ENCODE measurements around the gene HIGD1B. TPM values are rescaled to one million over a fixed set of nuclear protein-coding genes. Genes with fewer than 3 reads are reported as not detected.

HIGD1B gene
- total and polyA plus RNA-seq, 3 donors from 2014 or later = 0.81 to 2.6 TPM; not detected in 1

DNA sequence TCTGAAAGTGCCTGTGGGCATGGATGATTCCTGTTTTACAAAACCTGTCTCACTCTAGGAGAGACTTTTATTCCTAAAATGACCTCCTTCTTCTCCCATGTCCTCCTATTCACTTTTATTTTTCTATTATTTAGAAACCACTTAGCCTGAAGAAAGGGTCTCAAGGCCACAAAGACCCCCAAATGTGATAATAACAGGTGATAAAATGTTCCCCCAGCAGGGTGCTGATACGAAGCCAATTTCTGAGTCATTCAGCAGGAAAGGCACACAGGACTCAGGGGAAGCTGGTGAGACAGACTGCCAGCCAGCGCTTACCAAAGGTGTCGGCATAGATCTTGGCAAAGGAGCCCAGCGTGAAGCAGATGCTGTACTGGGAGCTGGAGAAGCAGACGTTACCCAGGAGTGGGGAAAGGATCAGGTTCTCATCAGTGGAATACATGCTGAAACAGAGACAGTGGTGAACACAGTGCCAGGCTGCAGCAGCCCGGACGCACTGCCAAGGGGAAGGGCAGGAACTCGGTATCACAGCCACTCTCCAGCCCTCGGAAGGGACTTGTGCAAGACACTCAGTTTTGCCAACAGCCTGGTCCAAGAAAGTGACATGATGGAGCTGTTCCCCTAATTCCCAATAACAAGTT is 24.6 kb downstream of the HIGD1B start:
- H3K4me1 ChIP-seq = no peaks in the 10 kb centered on the region
- no peak for TF ChIP-seq POLR2A (IDR thresholded peaks at IDR 0.05)
- TF ChIP-seq, protein P1, sequence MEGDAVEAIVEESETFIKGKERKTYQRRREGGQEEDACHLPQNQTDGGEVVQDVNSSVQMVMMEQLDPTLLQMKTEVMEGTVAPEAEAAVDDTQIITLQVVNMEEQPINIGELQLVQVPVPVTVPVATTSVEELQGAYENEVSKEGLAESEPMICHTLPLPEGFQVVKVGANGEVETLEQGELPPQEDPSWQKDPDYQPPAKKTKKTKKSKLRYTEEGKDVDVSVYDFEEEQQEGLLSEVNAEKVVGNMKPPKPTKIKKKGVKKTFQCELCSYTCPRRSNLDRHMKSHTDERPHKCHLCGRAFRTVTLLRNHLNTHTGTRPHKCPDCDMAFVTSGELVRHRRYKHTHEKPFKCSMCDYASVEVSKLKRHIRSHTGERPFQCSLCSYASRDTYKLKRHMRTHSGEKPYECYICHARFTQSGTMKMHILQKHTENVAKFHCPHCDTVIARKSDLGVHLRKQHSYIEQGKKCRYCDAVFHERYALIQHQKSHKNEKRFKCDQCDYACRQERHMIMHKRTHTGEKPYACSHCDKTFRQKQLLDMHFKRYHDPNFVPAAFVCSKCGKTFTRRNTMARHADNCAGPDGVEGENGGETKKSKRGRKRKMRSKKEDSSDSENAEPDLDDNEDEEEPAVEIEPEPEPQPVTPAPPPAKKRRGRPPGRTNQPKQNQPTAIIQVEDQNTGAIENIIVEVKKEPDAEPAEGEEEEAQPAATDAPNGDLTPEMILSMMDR (IDR thresholded peaks at IDR 0.05) = no peak
- H3K4me3 ChIP-seq = no peak overlapping the region
- intact Hi-C loops (cut with DNase I; ENCODE audit: low total_unique reads) = no loop called here
- H3K27ac ChIP-seq = no peak overlapping the region
- H3K9me3 ChIP-seq = no peaks in the 10 kb centered on the region
- no peaks in the 10 kb centered on the region for H3K36me3 ChIP-seq (ENCODE audit: low read depth, missing control alignments)
- WGBS, 2 donors = 78 to 83% methylated on average over 9 of the region's 9 CpGs
- no peaks in the 10 kb centered on the region for H3K27me3 ChIP-seq
- DNase-seq = no peak

DNA sequence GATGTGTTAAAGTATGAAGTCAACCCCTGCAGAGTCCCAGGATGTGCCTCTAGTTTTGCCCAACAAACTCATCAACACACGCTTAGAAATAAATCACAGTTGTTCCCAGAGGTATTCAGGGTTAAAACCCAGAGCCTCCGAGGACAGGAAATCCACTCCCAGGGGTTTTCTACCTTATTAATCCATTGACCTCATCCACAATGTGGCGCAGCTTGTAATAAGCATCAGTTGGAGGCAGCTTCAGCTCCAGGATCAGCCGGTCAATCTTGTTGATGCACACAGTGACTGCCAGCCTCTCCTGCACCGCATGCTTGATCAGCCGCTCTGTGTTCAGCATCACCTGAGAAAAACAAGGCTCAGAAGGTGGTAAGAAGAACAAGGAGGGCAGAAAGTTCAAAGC is 28.1 kb downstream of the HIGD1B start:
- TF ChIP-seq, protein P1 (IDR thresholded peaks at IDR 0.05) = no peak
- no peak for TF ChIP-seq POLR2A (IDR thresholded peaks at IDR 0.05)
- no peaks in the 10 kb centered on the region for H3K27me3 ChIP-seq
- H3K4me1 ChIP-seq = no peaks in the 10 kb centered on the region
- 93 to 96% methylated on average over 6 of the region's 6 CpGs for WGBS, 2 donors
- no peak overlapping the region for H3K4me3 ChIP-seq
- H3K36me3 ChIP-seq (ENCODE audit: low read depth, missing control alignments) = no peaks in the 10 kb centered on the region
- no peak overlapping the region for H3K27ac ChIP-seq
- no peak for DNase-seq
- H3K9me3 ChIP-seq = no peaks in the 10 kb centered on the region
- intact Hi-C loops (cut with DNase I; ENCODE audit: low total_unique reads) = no loop called here

DNA sequence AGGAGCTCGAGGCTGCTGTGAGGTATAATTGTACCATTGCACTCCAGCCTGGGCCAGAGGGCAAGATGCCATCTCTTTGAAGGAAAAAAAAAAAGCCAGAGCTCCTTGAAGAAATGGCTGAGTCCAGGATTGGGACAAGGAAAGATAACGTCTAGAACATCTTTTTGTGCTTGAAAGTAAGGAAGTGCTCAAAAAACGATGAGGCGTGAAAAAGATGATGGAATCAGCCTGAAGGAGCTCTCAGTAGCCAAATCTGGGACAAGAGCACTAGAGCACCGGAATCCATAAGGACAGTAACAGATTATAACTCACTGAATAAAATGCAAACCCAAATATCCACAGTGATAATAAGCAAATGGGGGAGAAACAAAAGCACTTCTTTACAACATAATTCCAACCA is 29.4 kb downstream of the HIGD1B start:
- no peak overlapping the region for H3K4me3 ChIP-seq
- H3K27me3 ChIP-seq = no peaks in the 10 kb centered on the region
- no peak overlapping the region for H3K27ac ChIP-seq
- intact Hi-C loops (cut with DNase I; ENCODE audit: low total_unique reads) = no loop called here
- H3K4me1 ChIP-seq = no peaks in the 10 kb centered on the region
- H3K36me3 ChIP-seq (ENCODE audit: low read depth, missing control alignments) = no peaks in the 10 kb centered on the region
- H3K9me3 ChIP-seq = no peaks in the 10 kb centered on the region
- WGBS, 2 donors = 84 to 85% methylated on average over 5 of the region's 5 CpGs
- TF ChIP-seq, protein P1 (IDR thresholded peaks at IDR 0.05) = no peak
- no peak for TF ChIP-seq POLR2A (IDR thresholded peaks at IDR 0.05)
- DNase-seq = no peak

DNA sequence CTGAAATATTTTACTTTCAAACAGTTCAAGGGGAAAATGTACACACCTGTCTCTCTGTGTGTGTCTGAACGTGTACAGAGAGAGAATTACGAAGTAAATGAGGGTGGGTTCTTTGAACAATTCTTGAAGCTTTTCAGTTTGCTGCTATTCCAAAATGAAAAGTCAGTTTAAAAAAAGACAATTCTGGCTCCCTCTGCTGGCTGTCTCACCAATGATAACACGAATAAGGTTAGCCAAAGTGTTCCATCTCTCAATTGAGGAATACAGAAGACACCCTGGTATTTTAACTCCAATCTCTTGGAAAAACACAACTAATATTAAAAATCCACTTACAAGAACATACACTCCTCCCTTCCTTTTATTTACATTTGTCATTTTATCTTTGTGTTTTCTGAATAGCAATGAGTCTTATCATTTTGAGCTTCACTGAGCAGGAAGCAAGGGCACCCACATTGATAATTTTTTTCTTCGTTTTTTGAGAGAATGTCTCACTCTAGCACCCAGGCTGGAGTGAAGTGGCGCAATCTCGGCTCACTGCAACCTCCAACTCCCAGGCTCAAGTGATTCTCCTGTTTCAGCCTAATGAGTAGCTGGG is 31.0 kb downstream of the HIGD1B start:
- H3K27ac ChIP-seq = no peak overlapping the region
- H3K4me1 ChIP-seq = no peaks in the 10 kb centered on the region
- H3K4me3 ChIP-seq = no peak overlapping the region
- H3K9me3 ChIP-seq = no peaks in the 10 kb centered on the region
- H3K36me3 ChIP-seq (ENCODE audit: low read depth, missing control alignments) = no peaks in the 10 kb centered on the region
- 55 to 61% methylated on average over 6 of the region's 6 CpGs for WGBS, 2 donors
- H3K27me3 ChIP-seq = no peaks in the 10 kb centered on the region
- TF ChIP-seq POLR2A (IDR thresholded peaks at IDR 0.05) = no peak
- TF ChIP-seq, protein P1 (IDR thresholded peaks at IDR 0.05) = peak; percentile 21 to 53 (median 50)
- DNase-seq = peak; percentile 52
- intact Hi-C loops (cut with DNase I; ENCODE audit: low total_unique reads) = no loop called here

DNA sequence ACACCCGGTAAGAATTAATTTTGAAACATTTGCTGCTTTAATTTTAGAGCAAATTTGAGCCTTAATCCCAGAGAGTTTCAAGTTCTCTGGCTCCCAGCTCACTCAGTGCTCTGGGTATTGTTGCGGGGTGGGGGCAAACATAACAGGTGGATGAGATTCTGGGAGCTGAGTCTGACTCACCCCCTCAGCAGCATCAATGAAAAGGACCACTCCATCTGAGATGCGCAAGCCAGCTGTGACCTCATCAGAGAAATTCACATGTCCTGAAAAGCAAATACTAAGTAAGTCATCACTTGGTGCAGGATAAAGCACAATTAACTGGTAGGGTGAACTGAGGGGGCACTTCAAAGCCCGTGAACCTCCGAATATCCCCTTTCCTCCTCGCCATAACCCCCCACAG is 31.7 kb downstream of the HIGD1B start:
- Histone ChIP-seq H3K9me3 (no peaks in the 10 kb centered on the region), H3K4me1 (no peaks in the 10 kb centered on the region), H3K27ac (no peak overlapping the region), H3K4me3 (no peak overlapping the region), H3K36me3 (ENCODE audit: low read depth, missing control alignments) (no peaks in the 10 kb centered on the region), H3K27me3 (no peaks in the 10 kb centered on the region)
- intact Hi-C loops (cut with DNase I; ENCODE audit: low total_unique reads) = no loop called here
- DNase-seq = no peak
- WGBS, 2 donors = 86 to 91% methylated on average over 6 of the region's 6 CpGs
- TF ChIP-seq, protein P1 (IDR thresholded peaks at IDR 0.05) = no peak
- TF ChIP-seq POLR2A (IDR thresholded peaks at IDR 0.05) = no peak

All from testis (tissue), 3 donors.